RPMI8226 (cell line): ENCODE results near the gene ECI2.

ENCODE experiments used
- DNase-seq: peaks from one replicate; pipeline ENCODE4 v3.0.0-alpha.2; 2015

Gene ECI2

GRCh38 chr6:4134841-4135664 lies at the start of gene ECI2:
TSS of gene ECI2 (minus strand) at chr6:4135575. CDS start at chr6:4135560, 15 bp downstream.
- DNase-seq = peak; percentile 72

GRCh38 chr6:4180652-4181255 lies 45.4 kb upstream of the ECI2 start:
- DNase-seq = no peak

- no peak for DNase-seq
These were observed 44.7 kb upstream of the ECI2 start for GRCh38 chr6:4179960-4180651.

GRCh38 chr6:4178737-4179333 lies 43.5 kb upstream of the ECI2 start:
- DNase-seq = no peak

GRCh38 chr6:4176907-4177306 lies 41.5 kb upstream of the ECI2 start:
- DNase-seq = no peak

- DNase-seq = no peak
These were observed 38.7 kb upstream of the ECI2 start for GRCh38 chr6:4174042-4174441.

GRCh38 chr6:4172368-4172767 lies 37.0 kb upstream of the ECI2 start:
- DNase-seq = no peak

GRCh38 chr6:4170297-4170696 lies 34.9 kb upstream of the ECI2 start:
- no peak for DNase-seq

- no peak for DNase-seq
These were observed 33.8 kb upstream of the ECI2 start for GRCh38 chr6:4169028-4169789.

GRCh38 chr6:4167833-4168232 lies 32.5 kb upstream of the ECI2 start:
- DNase-seq = no peak

- no peak for DNase-seq
These were observed 31.7 kb upstream of the ECI2 start for GRCh38 chr6:4167123-4167522.

- DNase-seq = no peak
These were observed 29.1 kb upstream of the ECI2 start for GRCh38 chr6:4164456-4164855.

GRCh38 chr6:4164117-4164442 lies 28.7 kb upstream of the ECI2 start:
- no peak for DNase-seq

- no peak for DNase-seq
These were observed 28.2 kb upstream of the ECI2 start for GRCh38 chr6:4163408-4164116.

- no peak for DNase-seq
These were observed 27.0 kb upstream of the ECI2 start for GRCh38 chr6:4162370-4162769.

- no peak for DNase-seq
These were observed 24.1 kb upstream of the ECI2 start for GRCh38 chr6:4159491-4159890.

- peak; percentile 48 for DNase-seq
These were observed 22.1 kb upstream of the ECI2 start for GRCh38 chr6:4157506-4157905.

GRCh38 chr6:4155848-4156466 lies 20.6 kb upstream of the ECI2 start:
- peak; percentile 88 for DNase-seq

- DNase-seq = peak; percentile 58
These were observed 18.2 kb upstream of the ECI2 start for GRCh38 chr6:4153514-4153985.

- no peak for DNase-seq
These were observed 9.7 kb upstream of the ECI2 start for GRCh38 chr6:4145083-4145482.

- no peak for DNase-seq
These were observed 3.9 kb upstream of the ECI2 start for GRCh38 chr6:4139272-4139671.

GRCh38 chr6:4138186-4138585 lies 2.8 kb upstream of the ECI2 start:
- no peak for DNase-seq
